ENCODE results near the gene TYW1B. TPM values are rescaled to one million over a fixed set of nuclear protein-coding genes. Genes with fewer than 3 reads are reported as not detected.
"Not testable (repeated sequence)": the region's sequence is repeated elsewhere in the genome, so short reads cannot be mapped to it uniquely, and the experiment has no call there.

TYW1B gene
- total RNA-seq, 1 experiment from 2014 or later = 3.0 TPM

DNA sequence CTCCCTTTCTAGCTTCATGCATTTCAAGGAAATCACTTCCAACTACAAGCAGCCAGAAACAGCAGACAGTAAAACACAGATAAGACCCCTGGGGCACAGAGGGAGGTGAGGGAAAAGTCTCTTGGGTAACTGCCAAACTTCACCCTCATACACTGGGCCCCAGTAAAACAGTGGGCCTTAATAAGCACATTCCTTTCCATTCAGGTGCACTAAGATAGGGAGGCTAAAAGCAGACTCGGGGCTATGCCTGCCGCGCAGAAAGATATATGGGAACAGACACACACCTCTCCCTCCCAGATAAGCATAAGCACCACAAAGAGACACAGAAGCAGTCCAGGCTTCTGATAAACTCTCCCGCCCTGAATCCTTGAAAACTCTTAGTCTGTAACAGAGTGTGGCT lies 117.0 kb downstream of the TYW1B start:
- ChIA-PET POLR2A (ENCODE audit: unreplicated experiment) (no interaction called here), CTCF (no interaction called here)
- no peaks in the 10 kb centered on the region for H3K4me1 ChIP-seq (replicated peaks; ENCODE audit: insufficient read depth)
- H2AFZ ChIP-seq = no peak overlapping the region
- no peak overlapping the region for H3K4me3 ChIP-seq
- H3K9me3 ChIP-seq (ENCODE audit: insufficient read depth, low read depth) = no peaks in the 10 kb centered on the region
- H4K20me1 ChIP-seq (ENCODE audit: insufficient read depth) = no peaks in the 10 kb centered on the region
- intact Hi-C loops (cut with micrococcal nuclease; ENCODE audit: unreplicated experiment) = no loop called here
- TF ChIP-seq, protein P1, sequence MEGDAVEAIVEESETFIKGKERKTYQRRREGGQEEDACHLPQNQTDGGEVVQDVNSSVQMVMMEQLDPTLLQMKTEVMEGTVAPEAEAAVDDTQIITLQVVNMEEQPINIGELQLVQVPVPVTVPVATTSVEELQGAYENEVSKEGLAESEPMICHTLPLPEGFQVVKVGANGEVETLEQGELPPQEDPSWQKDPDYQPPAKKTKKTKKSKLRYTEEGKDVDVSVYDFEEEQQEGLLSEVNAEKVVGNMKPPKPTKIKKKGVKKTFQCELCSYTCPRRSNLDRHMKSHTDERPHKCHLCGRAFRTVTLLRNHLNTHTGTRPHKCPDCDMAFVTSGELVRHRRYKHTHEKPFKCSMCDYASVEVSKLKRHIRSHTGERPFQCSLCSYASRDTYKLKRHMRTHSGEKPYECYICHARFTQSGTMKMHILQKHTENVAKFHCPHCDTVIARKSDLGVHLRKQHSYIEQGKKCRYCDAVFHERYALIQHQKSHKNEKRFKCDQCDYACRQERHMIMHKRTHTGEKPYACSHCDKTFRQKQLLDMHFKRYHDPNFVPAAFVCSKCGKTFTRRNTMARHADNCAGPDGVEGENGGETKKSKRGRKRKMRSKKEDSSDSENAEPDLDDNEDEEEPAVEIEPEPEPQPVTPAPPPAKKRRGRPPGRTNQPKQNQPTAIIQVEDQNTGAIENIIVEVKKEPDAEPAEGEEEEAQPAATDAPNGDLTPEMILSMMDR (conservative IDR thresholded peaks at IDR 0.05) = no peak
- TF ChIP-seq EZH2 (IDR thresholded peaks at IDR 0.05; ENCODE audit: low read depth) = no peak
- H3F3A ChIP-seq (ENCODE audit: insufficient read depth, low read depth) = no peaks in the 10 kb centered on the region
- H3K4me2 ChIP-seq = no peak overlapping the region
- H3K36me3 ChIP-seq (ENCODE audit: low read depth) = no peaks in the 10 kb centered on the region
- no peak for DNase-seq
- H3K9me2 ChIP-seq (ENCODE audit: insufficient read depth) = no peaks in the 10 kb centered on the region
- H3K27ac ChIP-seq = no peak overlapping the region
- H3K27me3 ChIP-seq (ENCODE audit: insufficient read depth, low read depth) = no peaks in the 10 kb centered on the region
- no TSS peak for BruUV-seq (replicated peaks)
- no peaks in the 10 kb centered on the region for H3K79me2 ChIP-seq (ENCODE audit: low read depth)

DNA sequence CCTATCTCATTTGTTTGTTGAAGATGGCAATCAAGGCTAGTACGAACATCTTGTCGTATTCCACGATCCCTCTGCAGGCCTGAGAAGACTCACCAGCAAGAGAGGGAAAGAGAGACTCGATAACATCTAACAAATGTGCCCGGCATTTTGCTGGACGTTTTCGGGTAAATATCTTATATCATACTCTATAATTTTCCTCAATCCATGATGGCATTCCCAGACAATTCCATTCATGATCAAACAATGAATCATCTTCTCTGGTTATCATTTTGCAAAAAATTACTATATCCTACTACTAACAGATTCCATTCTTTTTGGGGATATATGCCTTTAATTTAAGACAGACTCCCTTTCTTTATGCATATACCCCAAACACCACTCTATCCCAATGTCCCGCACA lies 118.1 kb downstream of the TYW1B start:
- H3K4me3 ChIP-seq = no peak overlapping the region
- ChIA-PET POLR2A (ENCODE audit: unreplicated experiment) (interaction anchor here (0.7 kb wide), 1 partner anchor 201 kb away, joined by 13 read pairs; no protein-coding TSS in a partner anchor), CTCF (no interaction called here)
- no peak overlapping the region for H3K27ac ChIP-seq
- H3K4me1 ChIP-seq (replicated peaks; ENCODE audit: insufficient read depth) = no peaks in the 10 kb centered on the region
- H2AFZ ChIP-seq = no peak overlapping the region
- H4K20me1 ChIP-seq (ENCODE audit: insufficient read depth) = no peaks in the 10 kb centered on the region
- no peaks in the 10 kb centered on the region for H3K27me3 ChIP-seq (ENCODE audit: insufficient read depth, low read depth)
- no TSS peak for BruUV-seq (replicated peaks)
- no peaks in the 10 kb centered on the region for H3K36me3 ChIP-seq (ENCODE audit: low read depth)
- H3K79me2 ChIP-seq (ENCODE audit: low read depth) = no peaks in the 10 kb centered on the region
- TF ChIP-seq EZH2 (IDR thresholded peaks at IDR 0.05; ENCODE audit: low read depth) = no peak
- H3K9me2 ChIP-seq (ENCODE audit: insufficient read depth) = no peaks in the 10 kb centered on the region
- DNase-seq = no peak
- intact Hi-C loops (cut with micrococcal nuclease; ENCODE audit: unreplicated experiment) = no loop called here
- H3F3A ChIP-seq (ENCODE audit: insufficient read depth, low read depth) = no peaks in the 10 kb centered on the region
- no peak overlapping the region for H3K4me2 ChIP-seq
- H3K9me3 ChIP-seq (ENCODE audit: insufficient read depth, low read depth) = no peaks in the 10 kb centered on the region

DNA sequence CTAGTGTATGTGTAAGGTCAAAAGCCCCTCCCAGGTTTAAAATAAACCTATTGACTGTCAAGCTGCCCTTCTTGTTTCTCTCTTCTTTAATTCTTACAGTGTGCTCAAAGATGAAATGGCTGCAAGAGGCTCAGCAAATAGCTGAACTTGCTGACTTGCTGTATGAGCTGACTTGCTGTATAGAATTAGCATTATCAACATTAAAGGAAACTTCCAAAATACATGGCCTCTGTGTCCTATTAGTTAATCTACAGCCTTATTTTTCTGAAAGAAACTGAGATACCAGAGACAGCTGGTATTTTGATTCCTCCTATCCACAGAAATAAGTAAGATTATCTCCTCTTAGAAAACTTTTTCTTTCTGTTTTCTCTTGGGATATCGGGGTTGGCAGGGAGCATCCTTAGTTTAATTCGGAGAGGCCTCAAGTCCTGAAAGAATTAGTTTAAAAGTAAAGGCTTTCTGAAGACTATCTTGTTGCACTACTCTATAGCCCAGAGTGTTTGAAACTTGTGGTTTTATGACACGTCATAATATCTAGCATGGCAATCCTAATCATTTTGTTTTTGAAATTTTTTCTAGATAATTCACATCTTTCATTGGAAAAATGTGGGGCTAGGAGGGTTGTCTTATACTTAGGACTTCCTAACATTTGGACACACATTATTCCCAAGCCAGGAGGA lies 119.5 kb downstream of the TYW1B start:
- intact Hi-C loops (cut with micrococcal nuclease; ENCODE audit: unreplicated experiment); CTCF ChIA-PET; H3K9me2 ChIP-seq (ENCODE audit: insufficient read depth); H3K79me2 ChIP-seq (ENCODE audit: low read depth); H4K20me1 ChIP-seq (ENCODE audit: insufficient read depth); H3K9me3 ChIP-seq (ENCODE audit: insufficient read depth, low read depth); H3K27me3 ChIP-seq (ENCODE audit: insufficient read depth, low read depth); H3K27ac ChIP-seq; BruUV-seq (replicated peaks); H3K4me2 ChIP-seq; POLR2A ChIA-PET (ENCODE audit: unreplicated experiment); DNase-seq; H3K36me3 ChIP-seq (ENCODE audit: low read depth); H3K4me3 ChIP-seq; H3K4me1 ChIP-seq (replicated peaks; ENCODE audit: insufficient read depth); H3F3A ChIP-seq (ENCODE audit: insufficient read depth, low read depth); H2AFZ ChIP-seq: not testable (repeated sequence)

DNA sequence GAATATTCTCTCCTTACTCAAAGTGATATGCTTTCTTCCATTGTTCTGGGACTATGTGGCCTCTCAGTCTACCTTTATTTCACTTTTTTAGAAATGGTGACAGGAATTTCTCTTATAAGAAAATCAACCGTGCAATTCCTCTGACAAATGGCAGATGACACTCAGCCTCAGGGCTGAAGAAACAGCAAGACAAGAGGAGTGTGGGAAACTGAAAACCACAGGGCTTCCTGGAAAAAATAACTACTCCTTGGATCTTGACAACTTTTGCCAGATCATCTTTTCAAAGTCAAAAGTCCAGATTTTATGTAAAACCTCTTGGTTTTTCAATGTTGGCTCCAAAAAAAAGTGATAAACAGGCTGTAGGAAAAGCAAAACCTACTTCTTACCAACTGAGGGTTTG lies 121.5 kb downstream of the TYW1B start:
- Histone ChIP-seq H3K4me3 (no peak overlapping the region), H3K36me3 (ENCODE audit: low read depth) (no peaks in the 10 kb centered on the region), H3K27ac (no peak overlapping the region), H3K9me3 (ENCODE audit: insufficient read depth, low read depth) (no peaks in the 10 kb centered on the region), H2AFZ (no peak overlapping the region), H3K27me3 (ENCODE audit: insufficient read depth, low read depth) (no peaks in the 10 kb centered on the region), H3F3A (ENCODE audit: insufficient read depth, low read depth) (no peaks in the 10 kb centered on the region), H4K20me1 (ENCODE audit: insufficient read depth) (no peaks in the 10 kb centered on the region), H3K4me1 (replicated peaks; ENCODE audit: insufficient read depth) (no peaks in the 10 kb centered on the region), H3K9me2 (ENCODE audit: insufficient read depth) (no peaks in the 10 kb centered on the region), H3K79me2 (ENCODE audit: low read depth) (no peaks in the 10 kb centered on the region), H3K4me2 (no peak overlapping the region)
- CTCF ChIA-PET = no interaction called here
- BruUV-seq (replicated peaks) = no TSS peak
- TF ChIP-seq, protein P1 (conservative IDR thresholded peaks at IDR 0.05) = no peak
- TF ChIP-seq EZH2 (IDR thresholded peaks at IDR 0.05; ENCODE audit: low read depth) = no peak
- POLR2A ChIA-PET (ENCODE audit: unreplicated experiment) = no interaction called here
- intact Hi-C loops (cut with micrococcal nuclease; ENCODE audit: unreplicated experiment) = no loop called here
- DNase-seq = no peak

DNA sequence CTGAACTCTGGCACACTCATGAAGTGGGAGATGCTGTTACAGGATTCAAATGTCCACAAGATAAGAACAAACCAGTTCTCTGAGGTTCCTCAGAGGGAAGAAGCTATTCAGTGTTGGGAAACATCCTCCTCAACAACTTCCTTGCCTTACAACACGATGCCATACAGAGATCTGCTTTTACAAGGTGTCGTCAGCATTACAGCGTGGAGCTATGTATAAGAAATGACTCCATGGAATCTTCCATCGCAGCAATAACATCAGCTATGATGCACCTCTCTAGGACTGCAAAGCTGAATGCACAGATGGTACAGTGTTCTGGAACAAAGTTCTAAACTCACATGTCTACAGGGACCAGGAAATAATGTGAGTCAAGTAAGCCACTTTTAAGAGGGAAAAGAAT lies 122.3 kb downstream of the TYW1B start:
- H3K79me2 ChIP-seq (ENCODE audit: low read depth); POLR2A ChIA-PET (ENCODE audit: unreplicated experiment); H2AFZ ChIP-seq; BruUV-seq (replicated peaks); H3K27me3 ChIP-seq (ENCODE audit: insufficient read depth, low read depth); CTCF ChIA-PET; H3K9me3 ChIP-seq (ENCODE audit: insufficient read depth, low read depth); H3F3A ChIP-seq (ENCODE audit: insufficient read depth, low read depth); H3K4me3 ChIP-seq; H4K20me1 ChIP-seq (ENCODE audit: insufficient read depth); intact Hi-C loops (cut with micrococcal nuclease; ENCODE audit: unreplicated experiment); H3K9me2 ChIP-seq (ENCODE audit: insufficient read depth); H3K4me2 ChIP-seq; H3K4me1 ChIP-seq (replicated peaks; ENCODE audit: insufficient read depth); DNase-seq; H3K27ac ChIP-seq; H3K36me3 ChIP-seq (ENCODE audit: low read depth): not testable (repeated sequence)
